ENCODE results near the gene UNKL. TPM values are rescaled to one million over a fixed set of nuclear protein-coding genes. Genes with fewer than 3 reads are reported as not detected.

UNKL gene
- total and polyA plus RNA-seq, 7 donors, result 17.3 to 58.7 (median 32.6) TPM

- TF ChIP-seq, protein P1, sequence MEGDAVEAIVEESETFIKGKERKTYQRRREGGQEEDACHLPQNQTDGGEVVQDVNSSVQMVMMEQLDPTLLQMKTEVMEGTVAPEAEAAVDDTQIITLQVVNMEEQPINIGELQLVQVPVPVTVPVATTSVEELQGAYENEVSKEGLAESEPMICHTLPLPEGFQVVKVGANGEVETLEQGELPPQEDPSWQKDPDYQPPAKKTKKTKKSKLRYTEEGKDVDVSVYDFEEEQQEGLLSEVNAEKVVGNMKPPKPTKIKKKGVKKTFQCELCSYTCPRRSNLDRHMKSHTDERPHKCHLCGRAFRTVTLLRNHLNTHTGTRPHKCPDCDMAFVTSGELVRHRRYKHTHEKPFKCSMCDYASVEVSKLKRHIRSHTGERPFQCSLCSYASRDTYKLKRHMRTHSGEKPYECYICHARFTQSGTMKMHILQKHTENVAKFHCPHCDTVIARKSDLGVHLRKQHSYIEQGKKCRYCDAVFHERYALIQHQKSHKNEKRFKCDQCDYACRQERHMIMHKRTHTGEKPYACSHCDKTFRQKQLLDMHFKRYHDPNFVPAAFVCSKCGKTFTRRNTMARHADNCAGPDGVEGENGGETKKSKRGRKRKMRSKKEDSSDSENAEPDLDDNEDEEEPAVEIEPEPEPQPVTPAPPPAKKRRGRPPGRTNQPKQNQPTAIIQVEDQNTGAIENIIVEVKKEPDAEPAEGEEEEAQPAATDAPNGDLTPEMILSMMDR (IDR thresholded peaks at IDR 0.05), result no peak
- ATAC-seq, result no peak
- no peak for DNase-seq
- no peak overlapping the region for H3K4me3 ChIP-seq
- intact Hi-C loops (cut with DNase I), result no loop called here
- no peaks in the 10 kb centered on the region for H3K4me1 ChIP-seq
- no peaks in the 10 kb centered on the region for H3K27me3 ChIP-seq (ENCODE audit: insufficient read depth in 3 of 3, low read length in 2 of 3)
- no peaks in the 10 kb centered on the region for H3K9me3 ChIP-seq
- no peak overlapping the region for H3K27ac ChIP-seq
- 79 to 84% (median 81%) methylated on average over 14 of the region's 14 CpGs for WGBS, 3 donors
- H3K36me3 ChIP-seq (ENCODE audit: insufficient read depth in 1 of 2, low read depth in 1 of 2), result peaks cover 5 to 72% of the 10 kb centered on the region in 2 donors
Measured at GRCh38 chr16:1458977-1459341, 44.5 kb upstream of the UNKL start.

DNA sequence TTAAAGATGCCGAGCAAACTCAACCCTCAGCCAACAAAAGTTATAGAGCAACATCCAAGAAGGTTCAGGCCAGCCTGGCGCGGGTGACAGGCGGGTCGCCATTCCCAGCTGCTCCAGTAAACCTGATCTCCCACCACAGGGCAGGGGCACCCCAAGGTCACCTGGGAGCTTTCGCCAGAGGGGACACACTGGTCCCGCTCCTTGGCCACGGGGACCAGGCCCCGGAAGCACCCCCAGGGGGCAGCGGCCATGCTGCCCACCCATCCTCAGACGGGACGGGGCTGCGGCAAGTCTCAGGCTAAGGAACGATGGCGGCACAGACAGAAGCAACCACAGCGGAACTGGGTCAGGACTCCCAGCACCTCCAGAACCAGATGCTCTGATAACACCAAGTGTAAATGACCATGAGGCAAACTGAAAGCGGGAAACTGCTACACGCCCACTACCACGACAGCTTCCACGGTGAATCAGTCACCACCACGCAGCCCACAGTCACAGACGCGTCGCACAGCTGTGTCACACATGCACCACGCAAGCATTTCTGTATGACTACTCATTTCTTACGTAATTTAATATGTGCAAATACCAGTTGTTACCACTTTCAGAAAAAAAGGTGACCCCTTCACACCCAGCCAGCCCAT, 44.0 kb upstream of the UNKL start:
- DNase-seq (no peak), ATAC-seq (no peak)
- intact Hi-C loops (cut with DNase I), result no loop called here
- TF ChIP-seq, protein P1 (IDR thresholded peaks at IDR 0.05), result no peak
- Histone ChIP-seq H3K4me3 (no peak overlapping the region), H3K4me1 (no peaks in the 10 kb centered on the region), H3K27me3 (ENCODE audit: insufficient read depth in 3 of 3, low read length in 2 of 3) (no peaks in the 10 kb centered on the region), H3K27ac (no peak overlapping the region), H3K9me3 (no peaks in the 10 kb centered on the region), H3K36me3 (ENCODE audit: insufficient read depth in 1 of 2, low read depth in 1 of 2) (peaks cover 5 to 76% of the 10 kb centered on the region in 2 donors)
- 90 to 94% (median 92%) methylated on average over 26 of the region's 26 CpGs for WGBS, 3 donors

GRCh38 chr16:1457489-1458245, 43.2 kb upstream of the UNKL start:
- no peak overlapping the region for H3K4me3 ChIP-seq
- 85 to 93% (median 90%) methylated on average over 35 to 42 of the region's 42 CpGs for WGBS, 3 donors
- TF ChIP-seq, protein P1 (IDR thresholded peaks at IDR 0.05), result no peak
- intact Hi-C loops (cut with DNase I), result no loop called here
- no peaks in the 10 kb centered on the region for H3K4me1 ChIP-seq
- DNase-seq, result no peak
- H3K9me3 ChIP-seq, result no peaks in the 10 kb centered on the region
- H3K27me3 ChIP-seq (ENCODE audit: insufficient read depth in 3 of 3, low read length in 2 of 3), result no peaks in the 10 kb centered on the region
- H3K36me3 ChIP-seq (ENCODE audit: insufficient read depth in 1 of 2, low read depth in 1 of 2), result peaks cover 5 to 82% of the 10 kb centered on the region in 2 donors
- no peak overlapping the region for H3K27ac ChIP-seq
- ATAC-seq, result peak in 1 of 4 donors; percentile 12

DNA sequence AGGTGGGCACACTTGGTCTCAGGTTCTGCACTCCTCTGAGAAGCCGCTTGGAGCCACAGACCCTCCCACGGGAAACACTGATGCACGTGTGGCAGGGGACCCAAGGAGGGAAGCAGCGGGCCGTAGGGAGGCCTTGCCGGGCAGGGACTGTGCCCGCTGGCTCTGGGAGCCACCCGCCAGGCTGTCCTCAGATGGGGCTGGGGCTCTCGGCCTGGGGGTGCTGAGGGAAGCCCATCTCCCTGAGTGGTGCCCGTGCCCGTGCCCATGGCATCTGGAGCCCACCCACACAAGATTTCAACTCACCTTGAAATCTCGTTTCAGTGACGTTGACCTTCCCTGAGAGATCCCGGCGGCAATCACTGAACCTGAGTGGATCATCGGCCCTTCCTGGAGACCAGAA, 42.4 kb upstream of the UNKL start:
- Histone ChIP-seq H3K4me3 (no peak overlapping the region), H3K27ac (no peak overlapping the region), H3K27me3 (ENCODE audit: insufficient read depth in 3 of 3, low read length in 2 of 3) (no peaks in the 10 kb centered on the region), H3K4me1 (no peaks in the 10 kb centered on the region), H3K9me3 (no peaks in the 10 kb centered on the region), H3K36me3 (ENCODE audit: insufficient read depth in 1 of 2, low read depth in 1 of 2) (peaks cover 7 to 89% of the 10 kb centered on the region in 2 donors)
- TF ChIP-seq, protein P1 (IDR thresholded peaks at IDR 0.05), result no peak
- DNase-seq (no peak), ATAC-seq (no peak)
- intact Hi-C loops (cut with DNase I), result no loop called here
- 90 to 92% (median 90%) methylated on average over 16 of the region's 16 CpGs for WGBS, 3 donors

Data from psoas muscle (tissue), 8 donors.